Heart left ventricle (tissue), 13 donors: ENCODE results near the gene C17orf78.

ENCODE experiments used
- CTCF ChIP-seq, 12 donors: fragments of 200-600 bp; sonication (generic) in 4 of 12; IDR thresholded peaks; one replicate each; pipeline versions ENCODE4 v1.5.0 to v1.8.0; 2018 to 2022; ENCODE audit warnings: antibody characterized with exemption in 12 of 12, mild to moderate bottlenecking in 5 of 12
- POLR2A ChIP-seq, 2 donors: fragments of 450-650 bp; IDR thresholded peaks; one replicate each; pipeline ENCODE4 v1.6.1; 2017; ENCODE audit warnings: antibody characterized with exemption in 2 of 2, mild to moderate bottlenecking in 2 of 2, moderate library complexity in 2 of 2
- donor health status: ischemic (EF 13 %, LVEDD 7.1; RV severe dilation, severe dysfunction).
- donor health status: DM: no; HTN: yes; CAD: no.
- donor health status: DM: no; HTN: no; CAD: no.
- donor health status: ischemic (EF 25% LVEDD 6.9; RV normal size, moderate dysfunction).
- donor health status: ischemic (EF 25% LVEDD 5.7; RV mildly dilated, moderate dysfunction).
- donor health status: ischemic (EF 35%, LVEDD 5.7; RV mildly dilated, moderate dysfunction).
- donor health status: nonischemic (EF 11% LVEDD 7.7; RV severe dilation, severe dysfunction).
- donor health status: DM: yes; HTN: yes; CAD: no.
- donor health status: PGD.
- donor health status: ischemic (EF 29% LVEDD 5.4; RV normal size, mild dysfunction).
- donor health status: nonischemic (EF 23%, LVEDD 6.1; RV moderate dilation, normal function).

GRCh38 chr17:37361543-37361942 lies 14.2 kb upstream of the C17orf78 start:
- TF ChIP-seq CTCF (IDR thresholded peaks at IDR 0.05) (no peak), POLR2A (IDR thresholded peaks at IDR 0.05) (no peak)
